Caco-2 (cell line): ENCODE measurements around the gene EYA3. TPM values are rescaled to one million over a fixed set of nuclear protein-coding genes. Genes with fewer than 3 reads are reported as not detected.

Experiments used
- BruUV-seq: library from RNA; stranded (reverse); fragments of 400-500 nt; replicated peaks from 2 replicates; lab custom pipeline; 2021; lab: Mats Ljungman, UMichigan
- CTCF ChIA-PET: fragments of 300-600 bp; sonication (Branson Sonifier 250); formaldehyde crosslinking; loops from one replicate; lab custom pipeline; 2022; ENCODE audit warnings: antibody characterized with exemption; lab: Charles Lee
- POLR2A ChIA-PET: fragments of 300-600 bp; sonication (Branson Sonifier 250); formaldehyde crosslinking; loops from one replicate; lab custom pipeline; 2022; ENCODE audit warnings: antibody characterized with exemption; lab: Charles Lee
- DNase-seq, 2 experiments: peaks; one replicate each; pipeline versions ENCODE4 v3.0.0 to v3.0.0-alpha.2; 2020 to 2022
- H3K27me3 ChIP-seq: replicated peaks from 2 replicates; pipeline ENCODE4 v1.6.0; 2011; ENCODE audit warnings: low read length; ENCODE audit not compliant: control insufficient read depth, insufficient read depth
- H3K36me3 ChIP-seq: 2 replicates; pipeline ENCODE4 v1.5.1; 2011; ENCODE audit warnings: low read length; ENCODE audit not compliant: control insufficient read depth, insufficient read depth
- H3K4me1 ChIP-seq: fragments of 250-450 bp; sonication (Bioruptor Pico); 2 replicates; pipeline ENCODE4 v1.5.1; 2020; ENCODE audit warnings: mild to moderate bottlenecking
- H3K4me3 ChIP-seq: 2 replicates; pipeline ENCODE4 v1.5.1; 2011; ENCODE audit warnings: low read depth, mild to moderate bottlenecking, control low read depth, low read length
- H3K9me3 ChIP-seq: fragments of 250-450 bp; sonication (Bioruptor Pico); 2 replicates; pipeline ENCODE4 v1.5.1; 2020; ENCODE audit warnings: mild to moderate bottlenecking, moderate library complexity
- H3K27ac Mint-ChIP-seq: one replicate; pipeline ENCODE4 v1.8.0; 2022; ENCODE audit warnings: mixed read lengths; ENCODE audit not compliant: unreplicated experiment
- H3K27me3 Mint-ChIP-seq: one replicate; pipeline ENCODE4 v1.8.0; 2022; ENCODE audit warnings: mixed read lengths; ENCODE audit not compliant: insufficient read depth, unreplicated experiment
- H3K36me3 Mint-ChIP-seq: one replicate; pipeline ENCODE4 v1.8.0; 2022; ENCODE audit warnings: mild to moderate bottlenecking, mixed read lengths; ENCODE audit not compliant: insufficient read depth, unreplicated experiment
- H3K4me1 Mint-ChIP-seq: one replicate; pipeline ENCODE4 v1.8.0; 2022; ENCODE audit warnings: low read depth, mixed read lengths; ENCODE audit not compliant: unreplicated experiment
- H3K4me3 Mint-ChIP-seq: one replicate; pipeline ENCODE4 v1.8.0; 2022; ENCODE audit warnings: mild to moderate bottlenecking, moderate library complexity, mixed read lengths; ENCODE audit not compliant: unreplicated experiment
- H3K9me3 Mint-ChIP-seq: one replicate; pipeline ENCODE4 v1.8.0; 2022; ENCODE audit warnings: mixed read lengths; ENCODE audit not compliant: unreplicated experiment
- intact Hi-C: fragments of 100-400 bp; cut with micrococcal nuclease; formaldehyde crosslinking; loops from one replicate; pipeline ENCODE4 v1.10.0; 2022; ENCODE audit not compliant: unreplicated experiment
- total RNA-seq: library from RNA; stranded (reverse); gene quantifications from 2 replicates; pipeline ENCODE4 v1.2.3, GENCODE V29; 2022
- TF ChIP-seq, protein P1 (sequence below), 2 experiments: fragments of 200-600 bp in 1 of 2; IDR thresholded peaks; 1 replicate in 1 of 2; 2 replicates in 1 of 2; pipeline versions ENCODE4 v1.5.1 to v1.8.0; 2011 to 2022; ENCODE audit warnings: antibody characterized with exemption in 1 of 2, control low read depth in 1 of 2, inconsistent platforms in 1 of 2, low read depth in 1 of 2, low read length in 1 of 2, mild to moderate bottlenecking in 1 of 2, moderate library complexity in 1 of 2; ENCODE audit not compliant: insufficient read depth in 1 of 2, severe bottlenecking in 1 of 2, unreplicated experiment in 1 of 2

The EYA3 gene
- total RNA-seq, 1 experiment from 2014 or later, result 9.9 TPM

DNA sequence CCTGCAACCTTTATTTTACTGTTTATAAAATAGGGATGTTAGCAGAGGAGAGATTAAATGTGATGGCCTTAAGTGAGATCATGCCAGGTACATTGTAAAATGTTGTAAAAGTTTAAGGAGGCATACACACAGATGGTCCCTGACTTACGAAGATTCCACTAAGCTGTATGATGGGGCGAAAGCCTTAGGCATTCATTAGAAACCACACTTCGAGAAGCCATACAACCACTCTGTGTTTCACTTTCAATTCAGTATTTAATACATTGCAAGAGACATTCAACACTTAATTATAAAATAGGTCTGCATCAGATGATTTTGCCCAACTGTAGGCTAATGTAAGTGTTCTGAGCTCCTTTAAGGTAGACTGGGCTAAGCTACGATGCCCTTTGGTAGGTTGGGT, 149.9 kb downstream of the EYA3 start:
- ChIA-PET POLR2A (no interaction called here), CTCF (no interaction called here)
- peaks cover 12% of the 10 kb centered on the region for H3K36me3 Mint-ChIP-seq
- H3K27me3 Mint-ChIP-seq, result no peaks in the 10 kb centered on the region
- no peaks in the 10 kb centered on the region for H3K9me3 Mint-ChIP-seq
- no peaks in the 10 kb centered on the region for H3K9me3 ChIP-seq
- peaks cover 18% of the 10 kb centered on the region for H3K4me1 Mint-ChIP-seq
- DNase-seq, result no peak
- H3K4me1 ChIP-seq, result peaks cover 7% of the 10 kb centered on the region
- no peak overlapping the region for H3K4me3 Mint-ChIP-seq
- TF ChIP-seq, protein P1, sequence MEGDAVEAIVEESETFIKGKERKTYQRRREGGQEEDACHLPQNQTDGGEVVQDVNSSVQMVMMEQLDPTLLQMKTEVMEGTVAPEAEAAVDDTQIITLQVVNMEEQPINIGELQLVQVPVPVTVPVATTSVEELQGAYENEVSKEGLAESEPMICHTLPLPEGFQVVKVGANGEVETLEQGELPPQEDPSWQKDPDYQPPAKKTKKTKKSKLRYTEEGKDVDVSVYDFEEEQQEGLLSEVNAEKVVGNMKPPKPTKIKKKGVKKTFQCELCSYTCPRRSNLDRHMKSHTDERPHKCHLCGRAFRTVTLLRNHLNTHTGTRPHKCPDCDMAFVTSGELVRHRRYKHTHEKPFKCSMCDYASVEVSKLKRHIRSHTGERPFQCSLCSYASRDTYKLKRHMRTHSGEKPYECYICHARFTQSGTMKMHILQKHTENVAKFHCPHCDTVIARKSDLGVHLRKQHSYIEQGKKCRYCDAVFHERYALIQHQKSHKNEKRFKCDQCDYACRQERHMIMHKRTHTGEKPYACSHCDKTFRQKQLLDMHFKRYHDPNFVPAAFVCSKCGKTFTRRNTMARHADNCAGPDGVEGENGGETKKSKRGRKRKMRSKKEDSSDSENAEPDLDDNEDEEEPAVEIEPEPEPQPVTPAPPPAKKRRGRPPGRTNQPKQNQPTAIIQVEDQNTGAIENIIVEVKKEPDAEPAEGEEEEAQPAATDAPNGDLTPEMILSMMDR (IDR thresholded peaks at IDR 0.05; ENCODE audit: insufficient read depth in 1 of 2, low read depth in 1 of 2, low read length in 1 of 2, severe bottlenecking in 1 of 2, unreplicated experiment in 1 of 2), result no peak
- H3K27ac Mint-ChIP-seq, result no peak overlapping the region
- no peaks in the 10 kb centered on the region for H3K36me3 ChIP-seq
- H3K4me3 ChIP-seq, result no peak overlapping the region
- no TSS peak for BruUV-seq
- intact Hi-C loops, result no loop called here
- H3K27me3 ChIP-seq, result no peaks in the 10 kb centered on the region

DNA sequence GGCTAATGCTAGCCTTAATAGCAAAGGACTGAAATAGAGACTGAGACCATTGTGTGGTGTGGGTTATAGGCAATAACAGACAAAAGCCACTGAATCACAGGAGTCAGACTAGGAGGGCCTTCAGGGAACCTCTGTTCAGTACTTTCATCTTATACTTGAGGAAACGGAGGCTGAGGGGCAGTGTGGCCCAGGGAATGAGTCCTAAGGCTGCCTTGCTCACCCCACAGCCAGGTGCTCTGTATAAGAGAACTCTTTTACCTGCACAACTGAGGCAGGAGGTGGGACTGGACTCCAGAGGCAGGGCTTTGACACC, 150.9 kb downstream of the EYA3 start:
- no peak overlapping the region for H3K4me3 ChIP-seq
- DNase-seq, result no peak
- intact Hi-C loops, result no loop called here
- Mint-ChIP-seq H3K4me3 (no peak overlapping the region), H3K4me1 (peaks cover 18% of the 10 kb centered on the region), H3K27me3 (no peaks in the 10 kb centered on the region), H3K9me3 (no peaks in the 10 kb centered on the region), H3K27ac (no peak overlapping the region), H3K36me3 (peaks cover 12% of the 10 kb centered on the region)
- TF ChIP-seq, protein P1 (IDR thresholded peaks at IDR 0.05; ENCODE audit: insufficient read depth in 1 of 2, low read depth in 1 of 2, low read length in 1 of 2, severe bottlenecking in 1 of 2, unreplicated experiment in 1 of 2), result no peak
- H3K4me1 ChIP-seq, result no peaks in the 10 kb centered on the region; the same call in 1 of the 2 replicates
- no peaks in the 10 kb centered on the region for H3K9me3 ChIP-seq
- H3K36me3 ChIP-seq, result no peaks in the 10 kb centered on the region
- CTCF ChIA-PET, result no interaction called here
- H3K27me3 ChIP-seq, result no peaks in the 10 kb centered on the region
- BruUV-seq, result no TSS peak
- POLR2A ChIA-PET, result no interaction called here

DNA sequence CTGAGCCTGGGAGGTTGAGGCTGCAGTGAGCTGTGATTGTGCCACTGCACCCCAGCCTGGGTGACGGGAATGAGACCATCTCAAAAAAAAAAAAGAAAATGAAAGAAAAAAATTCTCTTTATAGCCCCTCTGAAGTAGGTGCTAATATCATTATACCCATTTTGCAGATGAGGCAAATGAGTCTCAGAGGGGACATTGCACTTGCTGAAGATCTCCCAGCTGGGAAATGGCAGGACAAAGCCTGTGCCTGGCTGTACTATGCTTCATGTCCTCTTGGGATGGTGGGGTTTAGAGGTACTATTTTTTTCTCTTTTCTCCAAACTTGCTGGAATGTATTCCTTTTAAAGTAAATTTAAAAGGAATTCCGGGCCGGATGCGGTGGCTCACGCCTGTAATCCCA, 152.0 kb downstream of the EYA3 start:
- intact Hi-C loops, result no loop called here
- Histone ChIP-seq H3K4me3 (no peak overlapping the region), H3K4me1 (no peaks in the 10 kb centered on the region; the same call in 1 of the 2 replicates), H3K9me3 (no peaks in the 10 kb centered on the region), H3K27me3 (no peaks in the 10 kb centered on the region), H3K36me3 (no peaks in the 10 kb centered on the region)
- Mint-ChIP-seq H3K9me3 (no peaks in the 10 kb centered on the region), H3K27me3 (no peaks in the 10 kb centered on the region), H3K27ac (no peak overlapping the region), H3K4me3 (no peak overlapping the region), H3K36me3 (peaks cover 12% of the 10 kb centered on the region), H3K4me1 (peaks cover 14% of the 10 kb centered on the region)
- ChIA-PET POLR2A (no interaction called here), CTCF (no interaction called here)
- no TSS peak for BruUV-seq
- TF ChIP-seq, protein P1 (IDR thresholded peaks at IDR 0.05; ENCODE audit: insufficient read depth in 1 of 2, low read depth in 1 of 2, low read length in 1 of 2, severe bottlenecking in 1 of 2, unreplicated experiment in 1 of 2), result no peak
- no peak for DNase-seq
